CD8-positive, alpha-beta memory T cell (primary cell): ENCODE data around the gene RRP1B. TPM values are rescaled to one million over a fixed set of nuclear protein-coding genes. Genes with fewer than 3 reads are reported as not detected.
A peak's percentile ranks its signal among the peaks of the same experiment; 100 is the strongest.

ENCODE experiments used
- CTCF ChIA-PET: fragments of 350-600 bp; sonication (Branson Sonifier 250); formaldehyde crosslinking; loops from one replicate; lab custom pipeline; 2021; ENCODE audit warnings: antibody characterized with exemption; lab: Charles Lee
- POLR2A ChIA-PET: fragments of 350-600 bp; sonication (Branson Sonifier 250); formaldehyde crosslinking; loops from one replicate; lab custom pipeline; 2021; ENCODE audit warnings: antibody characterized with exemption; lab: Charles Lee
- DNase-seq, 5 donors: peaks; one replicate each; pipeline versions ENCODE4 v3.0.0 to v3.0.0-alpha.2; 2020 to 2022; ENCODE audit warnings: mixed read lengths in 1 of 5
- H3K27ac ChIP-seq: one replicate; pipeline ENCODE4 v1.7.0; 2013; ENCODE audit warnings: low read depth, mild to moderate bottlenecking, low read length, moderate library complexity
- H3K27me3 ChIP-seq: 2 replicates; pipeline ENCODE4 v1.7.0; 2013; ENCODE audit warnings: low read length, mild to moderate bottlenecking; ENCODE audit not compliant: insufficient read depth, poor library complexity, severe bottlenecking
- H3K36me3 ChIP-seq: 2 replicates; pipeline ENCODE4 v1.7.0; 2013; ENCODE audit warnings: mild to moderate bottlenecking, low read length, moderate library complexity; ENCODE audit not compliant: insufficient read depth
- H3K4me1 ChIP-seq: 2 replicates; pipeline ENCODE4 v1.7.0; 2013; ENCODE audit warnings: mild to moderate bottlenecking, low read length, moderate library complexity; ENCODE audit not compliant: insufficient read depth
- H3K4me3 ChIP-seq: 2 replicates; pipeline ENCODE4 v1.7.0; 2013; ENCODE audit warnings: mild to moderate bottlenecking, low read length
- H3K9me3 ChIP-seq: 2 replicates; pipeline ENCODE4 v1.7.0; 2013; ENCODE audit warnings: mild to moderate bottlenecking, low read length
- H3K27ac Mint-ChIP-seq, 8 donors: one replicate each; pipeline ENCODE4 v1.8.0; 2020 to 2021; ENCODE audit warnings: mixed read lengths in 8 of 8, mild to moderate bottlenecking in 6 of 8, inconsistent platforms in 3 of 8, moderate library complexity in 3 of 8
- H3K27me3 Mint-ChIP-seq, 2 donors: one replicate each; pipeline ENCODE4 v1.8.0; 2020 to 2021; ENCODE audit warnings: mixed read lengths in 2 of 2, mild to moderate bottlenecking in 1 of 2, moderate library complexity in 1 of 2
- H3K36me3 Mint-ChIP-seq, 3 donors: one replicate each; pipeline ENCODE4 v1.8.0; 2020 to 2021; ENCODE audit warnings: mixed read lengths in 3 of 3, inconsistent platforms in 1 of 3, mild to moderate bottlenecking in 1 of 3
- H3K4me1 Mint-ChIP-seq, 3 donors: one replicate each; pipeline ENCODE4 v1.8.0; 2020 to 2021; ENCODE audit warnings: mixed read lengths in 3 of 3, inconsistent platforms in 1 of 3, mild to moderate bottlenecking in 1 of 3
- H3K4me3 Mint-ChIP-seq, 7 donors: one replicate each; pipeline ENCODE4 v1.8.0; 2020 to 2021; ENCODE audit warnings: mixed read lengths in 7 of 7, mild to moderate bottlenecking in 6 of 7, moderate library complexity in 4 of 7, inconsistent platforms in 2 of 7
- H3K9me3 Mint-ChIP-seq, 5 donors: one replicate each; pipeline ENCODE4 v1.8.0; 2020 to 2022; ENCODE audit warnings: mixed read lengths in 5 of 5, mild to moderate bottlenecking in 3 of 5, moderate library complexity in 2 of 5, inconsistent platforms in 1 of 5
- polyA plus RNA-seq: library from polyadenylated mRNA; unstranded; fragments of 300-500 nt; fragmentation: Illumina TruSeq; gene quantifications from one replicate; pipeline ENCODE4 v1.2.3, GENCODE V29; 2021
- total RNA-seq, 2 experiments: library from RNA; stranded (reverse); gene quantifications; one replicate each; pipeline ENCODE4 v1.2.3, GENCODE V29; 2021

The RRP1B gene
- total and polyA plus RNA-seq, 3 experiments from 2014 or later, result 43.6 to 94.3 (median 92.6) TPM

DNA sequence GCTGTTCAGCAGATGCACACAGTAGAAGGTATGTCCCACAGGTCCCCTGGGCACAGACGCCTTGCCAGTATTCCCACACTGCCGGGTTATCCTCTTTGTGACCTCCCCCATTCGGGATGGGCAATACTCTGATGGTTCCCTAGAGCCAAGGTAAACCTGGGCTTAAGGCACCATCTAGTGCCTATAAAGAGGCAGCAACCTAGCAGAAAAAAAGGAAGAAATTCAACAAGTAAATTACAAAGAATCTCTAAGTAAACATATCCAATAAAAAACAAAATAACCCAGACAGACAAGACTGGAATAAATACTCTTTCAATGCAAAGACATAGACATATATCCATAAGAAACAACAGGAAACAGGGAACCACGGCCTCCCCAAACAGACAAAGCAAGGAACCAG, 39.5 kb upstream of the RRP1B start:
- ChIA-PET CTCF (no interaction called here), POLR2A (no interaction called here)
- H3K9me3 ChIP-seq, result no peaks in the 10 kb centered on the region
- no peak overlapping the region for H3K27ac Mint-ChIP-seq
- no peaks in the 10 kb centered on the region for H3K36me3 ChIP-seq
- DNase-seq, result no peak
- no peaks in the 10 kb centered on the region for H3K4me1 Mint-ChIP-seq
- H3K27me3 ChIP-seq, result no peaks in the 10 kb centered on the region
- no peak overlapping the region for H3K27ac ChIP-seq
- peaks cover 2 to 20% (median 3%) of the 10 kb centered on the region in 3 donors for H3K36me3 Mint-ChIP-seq
- H3K27me3 Mint-ChIP-seq, result peaks cover 5 to 18% of the 10 kb centered on the region in 2 donors
- H3K4me3 ChIP-seq, result no peak overlapping the region
- H3K9me3 Mint-ChIP-seq, result peaks cover 6 to 22% (median 10%) of the 10 kb centered on the region in 5 donors
- H3K4me3 Mint-ChIP-seq, result no peak overlapping the region
- H3K4me1 ChIP-seq, result no peaks in the 10 kb centered on the region

DNA sequence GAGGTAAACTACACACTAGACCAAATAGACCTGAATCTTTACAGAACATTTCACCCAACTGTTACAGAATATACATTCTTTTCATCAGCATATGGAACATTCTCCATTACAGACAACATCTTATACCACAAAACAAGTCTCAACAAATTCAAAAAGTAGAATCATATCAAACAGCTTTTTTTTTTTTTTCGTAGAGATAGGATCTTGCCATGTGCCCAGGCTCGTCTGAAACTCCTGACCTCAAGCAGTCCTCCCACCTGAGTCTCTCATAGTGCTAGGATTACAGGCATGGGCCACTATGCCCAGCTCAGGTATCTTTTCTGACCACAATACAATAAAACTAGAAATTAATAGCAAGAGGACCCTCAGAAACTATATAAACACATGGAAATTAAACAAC, 36.6 kb upstream of the RRP1B start:
- no peaks in the 10 kb centered on the region for H3K27me3 ChIP-seq
- no peak overlapping the region for H3K4me3 Mint-ChIP-seq
- no peak overlapping the region for H3K27ac ChIP-seq
- ChIA-PET POLR2A (no interaction called here), CTCF (no interaction called here)
- H3K4me1 ChIP-seq, result no peaks in the 10 kb centered on the region
- peaks cover 2 to 20% (median 3%) of the 10 kb centered on the region in 3 donors for H3K36me3 Mint-ChIP-seq
- no peaks in the 10 kb centered on the region for H3K9me3 ChIP-seq
- no peaks in the 10 kb centered on the region for H3K4me1 Mint-ChIP-seq
- H3K27me3 Mint-ChIP-seq, result peaks cover 7 to 31% of the 10 kb centered on the region in 2 donors
- no peak for DNase-seq
- no peak overlapping the region for H3K4me3 ChIP-seq
- H3K27ac Mint-ChIP-seq, result peak overlapping the region in 1 of 8 donors; percentile 3
- no peaks in the 10 kb centered on the region for H3K36me3 ChIP-seq
- H3K9me3 Mint-ChIP-seq, result peaks cover 6 to 22% (median 10%) of the 10 kb centered on the region in 5 donors

DNA sequence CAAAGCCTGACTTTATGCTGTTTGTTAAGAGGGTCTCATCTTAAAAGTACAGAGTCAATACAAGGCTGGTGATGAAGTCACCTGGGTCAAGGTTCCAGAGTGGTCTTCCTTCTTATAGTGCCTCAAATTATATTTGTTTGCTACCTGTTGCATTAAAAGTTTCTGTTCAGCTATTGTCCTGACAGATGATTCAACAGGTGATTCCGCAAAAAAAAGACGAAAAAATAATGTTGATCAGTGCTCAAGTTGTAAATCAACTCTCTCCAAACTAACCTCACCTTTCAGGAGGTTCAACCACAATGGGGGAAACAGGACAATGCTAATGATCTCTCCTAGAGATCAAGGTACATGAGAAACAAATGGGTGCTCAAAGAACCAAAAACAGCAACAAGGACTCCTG, 35.8 kb upstream of the RRP1B start:
- H3K27ac Mint-ChIP-seq, result no peak overlapping the region
- Histone ChIP-seq H3K27me3 (no peaks in the 10 kb centered on the region), H3K27ac (no peak overlapping the region), H3K36me3 (no peaks in the 10 kb centered on the region), H3K4me1 (no peaks in the 10 kb centered on the region), H3K4me3 (no peak overlapping the region), H3K9me3 (no peaks in the 10 kb centered on the region)
- ChIA-PET CTCF (no interaction called here), POLR2A (no interaction called here)
- H3K9me3 Mint-ChIP-seq, result peaks cover 6 to 22% (median 10%) of the 10 kb centered on the region in 5 donors
- DNase-seq, result no peak
- H3K27me3 Mint-ChIP-seq, result peaks cover 7 to 39% of the 10 kb centered on the region in 2 donors
- H3K4me1 Mint-ChIP-seq, result no peaks in the 10 kb centered on the region
- H3K4me3 Mint-ChIP-seq, result no peak overlapping the region
- peaks cover 2 to 16% (median 3%) of the 10 kb centered on the region in 3 donors for H3K36me3 Mint-ChIP-seq

DNA sequence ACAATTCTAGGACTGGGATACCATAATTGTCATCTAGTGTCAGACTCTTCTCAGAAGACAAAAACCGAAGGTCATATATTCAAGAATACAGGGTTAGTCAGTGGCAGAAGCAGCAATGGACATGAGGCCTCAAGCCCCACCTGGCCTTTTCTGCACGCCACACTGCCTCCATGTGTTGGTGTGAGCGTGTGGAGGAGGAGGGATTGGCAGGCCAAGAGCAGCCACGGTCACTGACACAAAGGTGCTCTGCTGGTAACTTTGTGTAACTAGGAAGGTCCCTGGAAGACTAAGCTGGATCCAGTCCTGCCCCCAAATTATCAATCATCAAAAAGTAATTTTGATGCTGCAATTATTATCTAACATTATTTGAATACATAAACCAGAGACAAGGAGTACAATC, 35.0 kb upstream of the RRP1B start:
- no peaks in the 10 kb centered on the region for H3K4me1 Mint-ChIP-seq
- Histone ChIP-seq H3K27me3 (no peaks in the 10 kb centered on the region), H3K36me3 (no peaks in the 10 kb centered on the region), H3K9me3 (no peaks in the 10 kb centered on the region), H3K27ac (no peak overlapping the region), H3K4me1 (no peaks in the 10 kb centered on the region), H3K4me3 (no peak overlapping the region)
- H3K36me3 Mint-ChIP-seq, result peaks cover under 1 to 15% (median 2%) of the 10 kb centered on the region in 3 donors
- no peak overlapping the region for H3K4me3 Mint-ChIP-seq
- peaks cover 6 to 19% (median 10%) of the 10 kb centered on the region in 5 donors for H3K9me3 Mint-ChIP-seq
- peaks cover 7 to 39% of the 10 kb centered on the region in 2 donors for H3K27me3 Mint-ChIP-seq
- ChIA-PET POLR2A (no interaction called here), CTCF (no interaction called here)
- DNase-seq, result no peak
- H3K27ac Mint-ChIP-seq, result no peak overlapping the region

DNA sequence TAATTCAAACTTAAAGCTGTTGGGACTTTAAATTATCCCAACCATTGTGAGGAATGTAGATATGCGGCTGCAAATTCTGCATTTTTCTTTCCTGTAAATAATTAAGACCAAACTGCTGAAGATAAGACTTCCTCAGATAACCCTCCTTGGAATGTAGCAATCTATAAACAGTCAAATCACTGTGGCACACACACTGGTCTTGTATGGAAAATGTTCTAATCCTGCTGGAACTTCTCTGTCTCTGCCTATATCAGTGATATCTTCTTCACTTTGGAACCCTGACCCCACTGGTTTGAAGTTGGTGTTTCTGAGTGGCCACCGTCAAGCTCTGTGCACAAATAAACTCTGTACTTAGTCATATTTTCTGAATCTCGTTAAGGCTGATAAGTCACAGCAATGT, 33.0 kb upstream of the RRP1B start:
- CTCF ChIA-PET, result no interaction called here

DNA sequence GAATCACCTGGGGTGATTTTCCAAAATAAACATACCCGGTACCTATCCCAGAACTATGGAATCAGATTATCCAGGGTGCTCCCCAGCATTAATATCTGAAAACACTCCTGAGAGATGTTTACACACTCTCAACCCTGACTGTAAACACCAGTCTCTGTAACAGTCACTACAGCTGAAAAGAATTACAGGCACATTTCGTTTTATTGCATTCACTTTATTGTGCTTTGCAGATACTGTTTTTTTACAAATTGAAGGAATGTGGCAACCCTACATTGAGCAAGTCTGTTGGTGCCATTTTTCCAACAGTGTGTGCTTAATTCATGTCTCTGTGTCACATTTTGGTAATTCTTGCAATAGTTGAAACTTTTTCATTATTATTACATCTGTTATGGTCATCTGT, 31.8 kb upstream of the RRP1B start:
- Histone ChIP-seq H3K4me3 (no peak overlapping the region), H3K9me3 (no peaks in the 10 kb centered on the region), H3K27ac (no peak overlapping the region), H3K27me3 (no peaks in the 10 kb centered on the region), H3K36me3 (no peaks in the 10 kb centered on the region), H3K4me1 (no peaks in the 10 kb centered on the region)
- ChIA-PET CTCF (no interaction called here), POLR2A (no interaction called here)
- no peak overlapping the region for H3K27ac Mint-ChIP-seq
- no peaks in the 10 kb centered on the region for H3K4me1 Mint-ChIP-seq
- H3K36me3 Mint-ChIP-seq, result peaks cover 0 to 7% (median 3%) of the 10 kb centered on the region in 3 donors
- DNase-seq, result no peak
- H3K27me3 Mint-ChIP-seq, result peaks cover 2 to 37% of the 10 kb centered on the region in 2 donors
- H3K9me3 Mint-ChIP-seq, result no peaks in the 10 kb centered on the region
- no peak overlapping the region for H3K4me3 Mint-ChIP-seq

More for the DNA sequence above, 33.0 kb upstream of the RRP1B start:
- H3K27ac ChIP-seq, result no peak overlapping the region
- H3K36me3 ChIP-seq, result no peaks in the 10 kb centered on the region
- POLR2A ChIA-PET, result no interaction called here
- H3K27me3 ChIP-seq, result no peaks in the 10 kb centered on the region
- H3K4me3 ChIP-seq, result no peak overlapping the region
- H3K9me3 Mint-ChIP-seq, result no peaks in the 10 kb centered on the region
- no peak overlapping the region for H3K4me3 Mint-ChIP-seq
- no peaks in the 10 kb centered on the region for H3K4me1 ChIP-seq
- no peak overlapping the region for H3K27ac Mint-ChIP-seq
- peaks cover 1 to 33% of the 10 kb centered on the region in 2 donors for H3K27me3 Mint-ChIP-seq
- H3K36me3 Mint-ChIP-seq, result peaks cover 0 to 7% (median 3%) of the 10 kb centered on the region in 3 donors
- DNase-seq, result no peak
- no peaks in the 10 kb centered on the region for H3K9me3 ChIP-seq
- no peaks in the 10 kb centered on the region for H3K4me1 Mint-ChIP-seq

DNA sequence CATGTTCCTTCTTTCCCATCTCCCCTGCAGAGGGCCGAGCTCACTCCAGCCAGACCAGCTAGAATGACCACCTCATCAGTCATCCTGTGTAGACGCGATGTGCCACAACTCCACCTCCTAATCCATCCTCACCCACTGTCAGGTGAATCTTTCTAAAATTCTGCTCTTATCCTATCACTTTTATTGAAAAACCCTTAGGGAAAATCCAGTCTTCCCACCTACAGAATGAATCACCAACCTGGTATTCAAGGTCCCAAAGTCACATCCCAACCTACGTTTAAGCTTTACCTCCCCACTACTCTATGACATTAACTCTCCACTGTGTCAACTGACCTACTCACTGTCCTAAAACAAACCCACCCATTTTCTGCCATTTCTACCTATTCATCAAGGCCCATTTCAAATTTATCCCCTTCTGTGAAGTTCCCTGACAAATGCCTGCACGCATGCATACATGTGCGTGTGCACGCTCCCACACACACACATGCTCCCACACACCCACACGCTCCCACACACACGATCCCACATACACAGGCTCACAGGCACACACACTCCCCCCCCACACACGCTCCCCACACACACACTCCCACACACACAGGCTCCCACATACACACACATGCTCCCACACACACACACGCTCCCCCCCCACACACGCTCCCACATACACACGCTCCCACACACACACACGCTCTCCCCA, 27.8 kb upstream of the RRP1B start:
- H3K4me1 ChIP-seq, result no peaks in the 10 kb centered on the region
- peaks cover 0 to 7% (median 3%) of the 10 kb centered on the region in 3 donors for H3K36me3 Mint-ChIP-seq
- H3K4me3 ChIP-seq, result no peak overlapping the region
- H3K4me1 Mint-ChIP-seq, result no peaks in the 10 kb centered on the region
- no peaks in the 10 kb centered on the region for H3K9me3 ChIP-seq
- ChIA-PET CTCF (no interaction called here), POLR2A (interaction anchor here (0.7 kb wide), 1 partner anchor 804 kb away, joined by 3 read pairs; no protein-coding TSS in a partner anchor)
- no peak overlapping the region for H3K27ac Mint-ChIP-seq
- no peaks in the 10 kb centered on the region for H3K9me3 Mint-ChIP-seq
- peaks cover 2 to 24% of the 10 kb centered on the region in 2 donors for H3K27me3 Mint-ChIP-seq
- no peak overlapping the region for H3K4me3 Mint-ChIP-seq
- H3K27me3 ChIP-seq, result no peaks in the 10 kb centered on the region
- H3K27ac ChIP-seq, result no peak overlapping the region
- no peaks in the 10 kb centered on the region for H3K36me3 ChIP-seq
- no peak for DNase-seq

DNA sequence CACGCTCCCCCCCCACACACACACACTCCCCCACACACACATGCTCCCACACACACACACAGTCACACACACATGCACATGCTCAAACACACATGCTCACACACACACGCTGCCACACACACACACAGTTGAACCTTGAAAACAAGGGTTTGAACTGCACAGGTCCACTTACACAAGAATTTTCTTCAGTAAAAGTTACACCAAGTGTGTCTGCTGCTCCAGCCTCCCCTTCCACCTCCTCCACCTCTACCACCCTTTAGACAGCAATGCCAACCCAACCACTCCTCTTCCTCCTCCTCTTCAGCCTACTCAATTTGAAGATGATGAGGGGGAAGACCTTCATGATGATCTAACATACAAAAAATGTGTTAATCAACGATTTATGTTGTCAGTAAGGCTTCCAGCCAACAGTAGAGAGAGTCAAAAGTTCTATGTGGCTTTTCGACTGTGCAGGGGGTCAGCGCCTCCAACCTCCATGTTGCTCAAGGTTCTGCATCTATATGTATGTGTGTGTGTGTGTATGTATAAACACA, 26.9 kb upstream of the RRP1B start:
- POLR2A ChIA-PET, result no interaction called here
- no peak overlapping the region for H3K4me3 ChIP-seq
- H3K27ac ChIP-seq, result no peak overlapping the region
- no peak overlapping the region for H3K4me3 Mint-ChIP-seq
- no peaks in the 10 kb centered on the region for H3K36me3 ChIP-seq
- H3K9me3 Mint-ChIP-seq, result no peaks in the 10 kb centered on the region
- no peaks in the 10 kb centered on the region for H3K9me3 ChIP-seq
- peaks cover 0 to 7% (median 3%) of the 10 kb centered on the region in 3 donors for H3K36me3 Mint-ChIP-seq
- H3K27me3 ChIP-seq, result no peaks in the 10 kb centered on the region
- DNase-seq, result no peak
- H3K4me1 ChIP-seq, result no peaks in the 10 kb centered on the region
- H3K27ac Mint-ChIP-seq, result no peak overlapping the region
- CTCF ChIA-PET, result no interaction called here
- peaks cover 1 to 23% of the 10 kb centered on the region in 2 donors for H3K27me3 Mint-ChIP-seq
- no peaks in the 10 kb centered on the region for H3K4me1 Mint-ChIP-seq
